Right lobe of liver (tissue), 6 donors: ENCODE measurements around the gene LOXL1. TPM values are rescaled to one million over a fixed set of nuclear protein-coding genes. Genes with fewer than 3 reads are reported as not detected.
A peak's percentile ranks its signal among the peaks of the same experiment; 100 is the strongest.

ENCODE experiments used
- ATAC-seq, 4 donors: fragments of 200-7000 bp; cut with Tn5 transposase; one replicate each; pipeline ENCODE4 v1.9.1; 2020; ENCODE audit warnings: mild to moderate bottlenecking in 4 of 4, moderate library complexity in 4 of 4
- DNase-seq, 3 donors: peaks; one replicate each; pipeline ENCODE4 v3.0.0-alpha.2; 2020
- H3K27ac ChIP-seq, 3 donors: fragments of 200-600 bp; one replicate each; pipeline ENCODE4 v1.8.0; 2022
- H3K27me3 ChIP-seq, 2 donors: fragments of 200-600 bp; one replicate each; pipeline ENCODE4 v1.8.0; 2022
- H3K36me3 ChIP-seq, 4 donors: fragments of 200-600 bp; sonication (generic) in 1 of 4; one replicate each; pipeline versions ENCODE4 v1.5.1 to v1.8.0; 2017 to 2022; ENCODE audit warnings: control low read depth in 1 of 4
- H3K4me1 ChIP-seq, 4 donors: fragments of 200-600 bp; sonication (generic) in 1 of 4; one replicate each; pipeline versions ENCODE4 v1.5.1 to v1.8.0; 2017 to 2022; ENCODE audit warnings: control low read depth in 1 of 4
- H3K4me3 ChIP-seq, 3 donors: fragments of 200-600 bp; one replicate each; pipeline ENCODE4 v1.8.0; 2022
- H3K9me3 ChIP-seq, 4 donors: fragments of 200-600 bp; sonication (generic) in 1 of 4; one replicate each; pipeline versions ENCODE4 v1.5.1 to v1.8.0; 2017 to 2022; ENCODE audit warnings: control low read depth in 1 of 4
- CTCF ChIP-seq, 4 donors: fragments of 200-600 bp in 3 of 4; fragments of 450-650 bp in 1 of 4; IDR thresholded peaks; one replicate each; pipeline versions ENCODE4 v1.5.1 to v1.8.0; 2016 to 2022; ENCODE audit warnings: antibody characterized with exemption in 4 of 4, mild to moderate bottlenecking in 2 of 4
- POLR2A ChIP-seq: fragments of 450-650 bp; IDR thresholded peaks from one replicate; pipeline ENCODE4 v1.6.1; 2017; ENCODE audit warnings: antibody characterized with exemption, mild to moderate bottlenecking
- WGBS: methylation state at CpG from one replicate; pipeline ENCODE4 v1.1.6; 2018; ENCODE audit warnings: low coverage, low lambda C conversion rate; ENCODE audit not compliant: insufficient coverage; ENCODE audit errors: missing lambda C conversion rate; 5-methylcytosine and 5-hydroxymethylcytosine counted together
- intact Hi-C, 2 donors: fragments of 100-400 bp; cut with DNase I; formaldehyde crosslinking; loops; one replicate each; pipeline versions ENCODE4 v1.11.2 to v1.14.1; 2022
- total RNA-seq, 6 experiments: library from RNA; depleted of rRNA in 2 of 6; stranded (reverse); fragments of >200 nt in 2 of 6; fragmentation: NEBNext Ultra II Directional in 3 of 6; extraction: Animal tissue kit (Norgen Biotek cat#: 25700) in 3 of 6; gene quantifications; one replicate each; pipeline versions ENCODE4 v1.1.0 to v1.2.4, GENCODE V29; 2016 to 2023
- donor health status: DM: no; HTN: yes; CAD: no.
- donor health status: DM: no; HTN: no; CAD: no.
- donor health status: DM: no; HTN: no; CAD: no.
- donor health status: DM: no; HTN: yes; CAD: no.
- donor health status: DM: no; HTN: yes; CAD: no.

Gene LOXL1
- total RNA-seq, 6 experiments from 2014 or later, result 0.29 to 2.3 (median 0.83) TPM

GRCh38 chr15:73944161-73945129, 18.2 kb downstream of the LOXL1 start:
- H3K27ac ChIP-seq, result no peak overlapping the region
- peaks cover 0 to 12% (median 0%) of the 10 kb centered on the region in 4 donors for H3K4me1 ChIP-seq
- no peak overlapping the region for H3K4me3 ChIP-seq
- intact Hi-C loops, result no loop called here
- DNase-seq (peak in 1 of 3 donors; percentile 42), ATAC-seq (no peak)
- 60% methylated on average over 1 of the region's 13 CpGs for WGBS
- no peaks in the 10 kb centered on the region for H3K27me3 ChIP-seq
- no peaks in the 10 kb centered on the region for H3K9me3 ChIP-seq
- no peak for TF ChIP-seq POLR2A
- no peak for TF ChIP-seq CTCF (IDR thresholded peaks at IDR 0.05)
- H3K36me3 ChIP-seq, result no peaks in the 10 kb centered on the region

GRCh38 chr15:73945130-73945508, 18.9 kb downstream of the LOXL1 start:
- TF ChIP-seq POLR2A, result no peak
- TF ChIP-seq CTCF (IDR thresholded peaks at IDR 0.05), result no peak
- Histone ChIP-seq H3K27me3 (no peaks in the 10 kb centered on the region), H3K9me3 (no peaks in the 10 kb centered on the region), H3K4me3 (no peak overlapping the region), H3K27ac (no peak overlapping the region), H3K36me3 (no peaks in the 10 kb centered on the region), H3K4me1 (peaks cover 0 to 8% (median 0%) of the 10 kb centered on the region in 4 donors)
- 81% methylated on average over 2 of the region's 4 CpGs for WGBS
- intact Hi-C loops, result no loop called here
- DNase-seq, result no peak
- ATAC-seq, result no peak

- DNase-seq, result peak in 1 of 3 donors; percentile 13
- Histone ChIP-seq H3K9me3 (no peaks in the 10 kb centered on the region), H3K4me1 (no peaks in the 10 kb centered on the region), H3K36me3 (no peaks in the 10 kb centered on the region), H3K4me3 (no peak overlapping the region), H3K27me3 (no peaks in the 10 kb centered on the region), H3K27ac (no peak overlapping the region)
- WGBS, result 67% methylated on average over 4 of the region's 17 CpGs
- TF ChIP-seq POLR2A (no peak), CTCF (IDR thresholded peaks at IDR 0.05) (no peak)
- no peak for ATAC-seq
- intact Hi-C loops, result no loop called here
These were observed 19.9 kb downstream of the LOXL1 start for GRCh38 chr15:73946046-73946721.

GRCh38 chr15:73946795-73947370, 20.6 kb downstream of the LOXL1 start:
- peak in 1 of 3 donors; percentile 7 for DNase-seq
- H3K4me1 ChIP-seq, result no peaks in the 10 kb centered on the region
- TF ChIP-seq CTCF (IDR thresholded peaks at IDR 0.05) (no peak), POLR2A (no peak)
- H3K4me3 ChIP-seq, result no peak overlapping the region
- ATAC-seq, result no peak
- intact Hi-C loops, result no loop called here
- H3K36me3 ChIP-seq, result no peaks in the 10 kb centered on the region
- H3K27me3 ChIP-seq, result no peaks in the 10 kb centered on the region
- H3K27ac ChIP-seq, result no peak overlapping the region
- WGBS, result no CpG with 5 or more reads among the region's 9 CpGs
- no peaks in the 10 kb centered on the region for H3K9me3 ChIP-seq
